Activated naive CD4-positive, alpha-beta T cell treated with anti-CD3 and anti-CD28 coated beads, Interleukin-2, amount 50 U/mL, for 24 hours (primary cell): ENCODE measurements around the gene TPST1.

Experiments used
- H3K27ac Mint-ChIP-seq: one replicate; pipeline ENCODE4 v1.8.0; 2021; ENCODE audit warnings: mild to moderate bottlenecking, mixed read lengths
- H3K27me3 Mint-ChIP-seq: one replicate; pipeline ENCODE4 v1.8.0; 2021; ENCODE audit warnings: mixed read lengths
- H3K36me3 Mint-ChIP-seq: one replicate; pipeline ENCODE4 v1.8.0; 2021; ENCODE audit warnings: mixed read lengths
- H3K4me1 Mint-ChIP-seq: one replicate; pipeline ENCODE4 v1.8.0; 2021; ENCODE audit warnings: mixed read lengths
- H3K4me3 Mint-ChIP-seq: one replicate; pipeline ENCODE4 v1.8.0; 2021; ENCODE audit warnings: mild to moderate bottlenecking, mixed read lengths
- H3K9me3 Mint-ChIP-seq: one replicate; pipeline ENCODE4 v1.8.0; 2021; ENCODE audit warnings: mixed read lengths

Gene TPST1

GRCh38 chr7:66282591-66282935 is 77.4 kb downstream of the TPST1 start:
- no peaks in the 10 kb centered on the region for H3K27me3 Mint-ChIP-seq
- H3K9me3 Mint-ChIP-seq: no peaks in the 10 kb centered on the region
- H3K4me3 Mint-ChIP-seq: no peak overlapping the region
- no peaks in the 10 kb centered on the region for H3K4me1 Mint-ChIP-seq
- no peak overlapping the region for H3K27ac Mint-ChIP-seq
- peaks cover 2% of the 10 kb centered on the region for H3K36me3 Mint-ChIP-seq

GRCh38 chr7:66283003-66283920 is 78.1 kb downstream of the TPST1 start:
- no peak overlapping the region for H3K27ac Mint-ChIP-seq
- H3K4me1 Mint-ChIP-seq: no peaks in the 10 kb centered on the region
- H3K36me3 Mint-ChIP-seq: peaks cover 2% of the 10 kb centered on the region
- no peaks in the 10 kb centered on the region for H3K9me3 Mint-ChIP-seq
- H3K27me3 Mint-ChIP-seq: no peaks in the 10 kb centered on the region
- H3K4me3 Mint-ChIP-seq: no peak overlapping the region

- peaks cover 18% of the 10 kb centered on the region for H3K36me3 Mint-ChIP-seq
- H3K4me1 Mint-ChIP-seq: peaks cover 5% of the 10 kb centered on the region
- H3K9me3 Mint-ChIP-seq: peaks cover 4% of the 10 kb centered on the region
- no peak overlapping the region for H3K4me3 Mint-ChIP-seq
- H3K27me3 Mint-ChIP-seq: no peaks in the 10 kb centered on the region
- H3K27ac Mint-ChIP-seq: no peak overlapping the region
Observed at GRCh38 chr7:66296001-66296521, 90.9 kb downstream of the TPST1 start.

- Mint-ChIP-seq H3K27ac (no peak overlapping the region), H3K36me3 (peaks cover 18% of the 10 kb centered on the region), H3K27me3 (no peaks in the 10 kb centered on the region), H3K4me1 (peaks cover 5% of the 10 kb centered on the region), H3K9me3 (peaks cover 4% of the 10 kb centered on the region), H3K4me3 (no peak overlapping the region)
Observed at GRCh38 chr7:66296557-66296956, 91.4 kb downstream of the TPST1 start.

GRCh38 chr7:66297579-66297978 is 92.4 kb downstream of the TPST1 start:
- no peaks in the 10 kb centered on the region for H3K27me3 Mint-ChIP-seq
- no peak overlapping the region for H3K4me3 Mint-ChIP-seq
- H3K27ac Mint-ChIP-seq: no peak overlapping the region
- peaks cover 18% of the 10 kb centered on the region for H3K36me3 Mint-ChIP-seq
- peaks cover 4% of the 10 kb centered on the region for H3K9me3 Mint-ChIP-seq
- peaks cover 5% of the 10 kb centered on the region for H3K4me1 Mint-ChIP-seq

- peaks cover 4% of the 10 kb centered on the region for H3K9me3 Mint-ChIP-seq
- H3K27me3 Mint-ChIP-seq: no peaks in the 10 kb centered on the region
- H3K36me3 Mint-ChIP-seq: peaks cover 14% of the 10 kb centered on the region
- no peak overlapping the region for H3K27ac Mint-ChIP-seq
- H3K4me3 Mint-ChIP-seq: no peak overlapping the region
- peaks cover 3% of the 10 kb centered on the region for H3K4me1 Mint-ChIP-seq
Observed at GRCh38 chr7:66301249-66301648, 96.1 kb downstream of the TPST1 start.

- Mint-ChIP-seq H3K4me1 (no peaks in the 10 kb centered on the region), H3K27ac (no peak overlapping the region), H3K9me3 (peaks cover 4% of the 10 kb centered on the region), H3K4me3 (no peak overlapping the region), H3K27me3 (no peaks in the 10 kb centered on the region), H3K36me3 (peaks cover 12% of the 10 kb centered on the region)
Observed at GRCh38 chr7:66301737-66302136, 96.6 kb downstream of the TPST1 start.

- H3K4me3 Mint-ChIP-seq: no peak overlapping the region
- peaks cover 8% of the 10 kb centered on the region for H3K36me3 Mint-ChIP-seq
Observed at GRCh38 chr7:66303454-66304155, 98.5 kb downstream of the TPST1 start.

GRCh38 chr7:66304536-66304935 is 99.4 kb downstream of the TPST1 start:
- Mint-ChIP-seq H3K4me3 (no peak overlapping the region), H3K9me3 (no peaks in the 10 kb centered on the region), H3K27ac (no peak overlapping the region), H3K4me1 (no peaks in the 10 kb centered on the region), H3K27me3 (no peaks in the 10 kb centered on the region), H3K36me3 (peaks cover 6% of the 10 kb centered on the region)

More at GRCh38 chr7:66303454-66304155, 98.5 kb downstream of the TPST1 start:
- no peaks in the 10 kb centered on the region for H3K4me1 Mint-ChIP-seq
- H3K9me3 Mint-ChIP-seq: no peaks in the 10 kb centered on the region
- H3K27me3 Mint-ChIP-seq: no peaks in the 10 kb centered on the region
- no peak overlapping the region for H3K27ac Mint-ChIP-seq

GRCh38 chr7:66306243-66306642 is 101.1 kb downstream of the TPST1 start:
- peaks cover 2% of the 10 kb centered on the region for H3K36me3 Mint-ChIP-seq
- H3K9me3 Mint-ChIP-seq: no peaks in the 10 kb centered on the region
- H3K27ac Mint-ChIP-seq: no peak overlapping the region
- H3K27me3 Mint-ChIP-seq: no peaks in the 10 kb centered on the region
- H3K4me1 Mint-ChIP-seq: no peaks in the 10 kb centered on the region
- H3K4me3 Mint-ChIP-seq: no peak overlapping the region

GRCh38 chr7:66307591-66308215 is 102.6 kb downstream of the TPST1 start:
- Mint-ChIP-seq H3K36me3 (peaks cover 2% of the 10 kb centered on the region), H3K4me3 (no peak overlapping the region), H3K9me3 (no peaks in the 10 kb centered on the region), H3K27me3 (no peaks in the 10 kb centered on the region), H3K4me1 (no peaks in the 10 kb centered on the region), H3K27ac (no peak overlapping the region)

- H3K4me1 Mint-ChIP-seq: no peaks in the 10 kb centered on the region
- H3K27me3 Mint-ChIP-seq: no peaks in the 10 kb centered on the region
- peaks cover 2% of the 10 kb centered on the region for H3K36me3 Mint-ChIP-seq
- H3K9me3 Mint-ChIP-seq: no peaks in the 10 kb centered on the region
- H3K4me3 Mint-ChIP-seq: no peak overlapping the region
- H3K27ac Mint-ChIP-seq: no peak overlapping the region
Observed at GRCh38 chr7:66308411-66308810, 103.3 kb downstream of the TPST1 start.

GRCh38 chr7:66310620-66311019 is 105.5 kb downstream of the TPST1 start:
- peaks cover 8% of the 10 kb centered on the region for H3K4me1 Mint-ChIP-seq
- no peaks in the 10 kb centered on the region for H3K9me3 Mint-ChIP-seq
- H3K27me3 Mint-ChIP-seq: no peaks in the 10 kb centered on the region
- H3K36me3 Mint-ChIP-seq: peaks cover 2% of the 10 kb centered on the region
- no peak overlapping the region for H3K27ac Mint-ChIP-seq
- no peak overlapping the region for H3K4me3 Mint-ChIP-seq

GRCh38 chr7:66313886-66314568 is 108.9 kb downstream of the TPST1 start:
- no peak overlapping the region for H3K4me3 Mint-ChIP-seq
- H3K27ac Mint-ChIP-seq: no peak overlapping the region
- H3K9me3 Mint-ChIP-seq: no peaks in the 10 kb centered on the region
- H3K4me1 Mint-ChIP-seq: peaks cover 8% of the 10 kb centered on the region
- H3K27me3 Mint-ChIP-seq: no peaks in the 10 kb centered on the region
- no peaks in the 10 kb centered on the region for H3K36me3 Mint-ChIP-seq

- H3K9me3 Mint-ChIP-seq: no peaks in the 10 kb centered on the region
- no peaks in the 10 kb centered on the region for H3K27me3 Mint-ChIP-seq
- H3K36me3 Mint-ChIP-seq: no peaks in the 10 kb centered on the region
- peaks cover 8% of the 10 kb centered on the region for H3K4me1 Mint-ChIP-seq
- no peak overlapping the region for H3K27ac Mint-ChIP-seq
- no peak overlapping the region for H3K4me3 Mint-ChIP-seq
Observed at GRCh38 chr7:66315192-66315591, 110.1 kb downstream of the TPST1 start.
